Type B pancreatic cell (in vitro differentiated cells): ENCODE data around the gene GRHPR. TPM values are rescaled to one million over a fixed set of nuclear protein-coding genes. Genes with fewer than 3 reads are reported as not detected.

Source experiments
- DNase-seq: peaks from one replicate; pipeline ENCODE4 v3.0.0; 2021; ENCODE audit warnings: mixed read lengths; ENCODE audit not compliant: unreplicated experiment; ENCODE audit errors: extremely low spot score
- H3K27ac Mint-ChIP-seq: 2 replicates; pipeline ENCODE4 v1.8.0; 2021; ENCODE audit warnings: mild to moderate bottlenecking, mixed read lengths
- H3K27me3 Mint-ChIP-seq: 2 replicates; pipeline ENCODE4 v1.8.0; 2021; ENCODE audit warnings: mixed read lengths
- H3K36me3 Mint-ChIP-seq: 2 replicates; pipeline ENCODE4 v1.8.0; 2021; ENCODE audit warnings: mixed read lengths
- H3K4me1 Mint-ChIP-seq: one replicate; pipeline ENCODE4 v1.8.0; 2021; ENCODE audit warnings: mixed read lengths; ENCODE audit not compliant: unreplicated experiment
- H3K4me3 Mint-ChIP-seq: 2 replicates; pipeline ENCODE4 v1.8.0; 2021; ENCODE audit warnings: mild to moderate bottlenecking, mixed read lengths
- H3K9me3 Mint-ChIP-seq: 2 replicates; pipeline ENCODE4 v1.8.0; 2021; ENCODE audit warnings: mixed read lengths
- CTCF ChIP-seq: fragments of 200-600 bp; sonication (generic); conservative IDR thresholded peaks from 2 replicates; pipeline ENCODE4 v1.5.0; 2021; ENCODE audit warnings: antibody characterized with exemption, mild to moderate bottlenecking
- total RNA-seq: library from RNA; stranded (reverse); gene quantifications from 2 replicates; pipeline ENCODE4 v1.2.1, GENCODE V29; 2021; ENCODE audit warnings: low replicate concordance

Gene GRHPR
- total RNA-seq, 1 donor from 2014 or later, result 109 TPM

DNA sequence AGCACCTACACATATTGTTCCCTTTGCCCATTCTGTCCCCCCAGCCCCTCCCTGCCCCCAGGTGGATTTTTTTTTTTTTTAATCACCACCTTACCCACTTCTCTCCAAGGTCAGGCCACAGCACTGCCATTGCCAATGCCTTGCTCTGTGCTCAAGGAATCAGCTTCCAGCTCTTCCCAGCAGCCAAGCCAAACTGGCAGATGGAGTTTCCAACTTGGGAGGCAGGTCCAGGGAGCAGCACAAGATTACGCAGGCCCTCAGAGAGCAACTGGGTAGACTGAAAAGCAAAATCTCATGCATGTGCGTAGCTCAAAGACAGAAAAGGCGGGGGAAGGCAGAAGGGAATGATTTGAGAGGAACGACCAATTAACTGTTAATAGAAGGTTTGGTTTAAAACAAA lies 15.1 kb downstream of the GRHPR start:
- H3K9me3 Mint-ChIP-seq, result no peaks in the 10 kb centered on the region
- no peak for TF ChIP-seq CTCF

DNA sequence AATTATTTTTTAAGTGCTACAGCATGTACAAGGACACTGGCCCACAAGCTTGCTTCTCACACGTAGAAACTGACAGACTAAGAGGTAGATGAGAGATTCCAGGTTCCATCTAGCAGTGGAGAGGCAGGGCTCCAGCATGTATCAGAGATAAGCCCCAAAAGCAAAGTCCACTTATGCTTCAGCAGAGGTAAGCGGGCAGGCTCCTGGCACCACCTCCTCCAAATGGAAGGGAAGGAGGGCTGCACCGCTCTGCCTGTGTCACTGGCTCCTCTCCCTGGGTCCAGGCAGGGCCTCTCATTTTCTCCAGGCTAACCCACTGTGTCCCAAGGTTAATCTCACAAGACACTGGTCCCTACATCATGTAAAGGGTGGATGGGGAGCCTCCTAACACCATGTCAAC lies 15.9 kb downstream of the GRHPR start:
- Mint-ChIP-seq H3K4me3 (no peak overlapping the region), H3K9me3 (no peaks in the 10 kb centered on the region), H3K36me3 (peaks cover 14% of the 10 kb centered on the region), H3K4me1 (peaks cover 8% of the 10 kb centered on the region), H3K27me3 (no peaks in the 10 kb centered on the region), H3K27ac (no peak overlapping the region)
- no peak for DNase-seq
- no peak for TF ChIP-seq CTCF

More for the DNA sequence above, 15.1 kb downstream of the GRHPR start:
- H3K27ac Mint-ChIP-seq, result no peak overlapping the region
- peaks cover 14% of the 10 kb centered on the region for H3K36me3 Mint-ChIP-seq
- DNase-seq, result no peak
- H3K27me3 Mint-ChIP-seq, result no peaks in the 10 kb centered on the region
- peaks cover 8% of the 10 kb centered on the region for H3K4me1 Mint-ChIP-seq
- no peak overlapping the region for H3K4me3 Mint-ChIP-seq

DNA sequence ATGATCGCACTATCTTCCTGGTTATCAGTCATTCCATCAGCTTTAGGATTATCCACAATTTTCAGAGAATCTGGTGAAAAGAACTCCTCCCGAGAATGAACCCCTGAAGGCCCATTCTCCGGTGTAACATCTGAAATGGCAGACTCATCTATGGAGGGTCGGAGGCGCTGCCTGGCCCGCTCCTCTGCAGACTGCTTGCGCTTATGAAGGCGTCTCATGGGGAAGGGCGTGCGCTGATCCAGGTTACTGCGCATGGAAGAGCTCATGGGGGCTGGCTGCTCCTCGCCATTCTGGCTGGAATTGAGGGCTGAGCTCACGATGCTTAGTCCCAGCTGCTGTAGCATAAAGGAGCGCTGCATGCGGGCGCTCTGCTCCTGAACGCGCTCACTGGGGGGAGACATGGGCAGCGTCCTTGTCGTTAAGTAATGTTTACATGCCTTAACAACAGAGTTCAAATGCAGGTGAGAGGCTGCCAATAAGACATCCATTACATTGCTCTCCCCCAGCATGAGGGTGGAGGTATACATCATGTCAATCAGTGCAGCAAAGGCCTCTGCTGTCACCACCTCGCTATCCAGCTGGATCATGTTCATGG lies 19.4 kb downstream of the GRHPR start:
- Mint-ChIP-seq H3K27ac (no peak overlapping the region), H3K36me3 (peaks cover 11% of the 10 kb centered on the region), H3K4me3 (no peak overlapping the region), H3K4me1 (peaks cover 4% of the 10 kb centered on the region), H3K27me3 (no peaks in the 10 kb centered on the region), H3K9me3 (no peaks in the 10 kb centered on the region)
- DNase-seq, result no peak
- TF ChIP-seq CTCF, result no peak

DNA sequence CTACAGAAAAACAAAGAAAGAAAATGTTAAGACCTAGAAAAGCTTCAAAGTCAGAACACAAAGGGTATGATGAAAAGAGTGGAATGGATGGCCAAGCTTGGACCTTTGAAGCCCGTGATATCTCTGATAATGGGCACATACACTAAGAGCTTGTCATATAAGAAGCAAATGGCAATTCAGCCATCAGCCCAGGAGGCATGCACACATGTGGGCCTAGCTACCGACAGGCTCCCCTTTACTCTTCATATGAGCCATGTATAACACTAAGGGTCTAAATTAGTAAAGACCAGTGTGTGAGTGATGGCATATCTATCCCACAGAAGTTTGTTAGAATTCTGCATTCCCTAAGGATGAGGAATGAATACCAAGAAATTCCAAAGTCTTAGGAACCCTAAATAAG lies 20.1 kb downstream of the GRHPR start:
- no peak for TF ChIP-seq CTCF
- Mint-ChIP-seq H3K4me1 (peaks cover 4% of the 10 kb centered on the region), H3K27me3 (no peaks in the 10 kb centered on the region), H3K4me3 (no peak overlapping the region), H3K36me3 (peaks cover 7% of the 10 kb centered on the region), H3K9me3 (no peaks in the 10 kb centered on the region), H3K27ac (no peak overlapping the region)
- DNase-seq, result no peak

GRCh38 chr9:37443566-37443965 lies 21.1 kb downstream of the GRHPR start:
- Mint-ChIP-seq H3K4me1 (peaks cover 7% of the 10 kb centered on the region), H3K4me3 (no peak overlapping the region), H3K36me3 (peaks cover 4% of the 10 kb centered on the region), H3K27ac (no peak overlapping the region), H3K27me3 (no peaks in the 10 kb centered on the region), H3K9me3 (no peaks in the 10 kb centered on the region)
- no peak for DNase-seq
- no peak for TF ChIP-seq CTCF

GRCh38 chr9:37444890-37445289 lies 22.4 kb downstream of the GRHPR start:
- no peak for DNase-seq
- H3K36me3 Mint-ChIP-seq, result peaks cover 6% of the 10 kb centered on the region
- no peak overlapping the region for H3K27ac Mint-ChIP-seq
- no peaks in the 10 kb centered on the region for H3K27me3 Mint-ChIP-seq
- H3K4me1 Mint-ChIP-seq, result peaks cover 9% of the 10 kb centered on the region
- no peak overlapping the region for H3K4me3 Mint-ChIP-seq
- no peak for TF ChIP-seq CTCF
- H3K9me3 Mint-ChIP-seq, result no peaks in the 10 kb centered on the region
